Measurements from ENCODE around the gene RAB6D. TPM values are rescaled to one million over a fixed set of nuclear protein-coding genes. Genes with fewer than 3 reads are reported as not detected.
"Not testable (repeated sequence)": the region's sequence is repeated elsewhere in the genome, so short reads cannot be mapped to it uniquely, and the experiment has no call there.

RAB6D gene
- total and polyA plus RNA-seq, 9 of the 15 experiments (the other 6 are each of a cell fraction or from before 2014, with no cell fraction given), result 0.01 to 0.04 (median 0.03) TPM; not detected in 5

- Histone ChIP-seq H3K27ac (ENCODE audit: extremely low read depth, low read depth, low read length) (no peak overlapping the region), H3K9ac (ENCODE audit: insufficient read depth in 1 of 2, low read depth in 2 of 2, low read length in 2 of 2) (no peak overlapping the region), H3K9me1 (ENCODE audit: control insufficient read depth, insufficient read depth, low read length) (no peaks in the 10 kb centered on the region), H3K4me2 (ENCODE audit: insufficient read depth, low read length) (no peak overlapping the region), H3K27me3 (ENCODE audit: control insufficient read depth in 2 of 2, insufficient read depth in 2 of 2, low read length in 2 of 2) (peaks cover 10 to 16% of the 10 kb centered on the region in 2 experiments; a peak in 4 of 5 replicates), H3K79me2 (ENCODE audit: control insufficient read depth, insufficient read depth, low read length) (no peaks in the 10 kb centered on the region), H3K4me1 (replicated peaks in 1 of 2; ENCODE audit: control insufficient read depth in 2 of 2, insufficient read depth in 2 of 2, low read length in 2 of 2) (peaks cover 0 to 6% of the 10 kb centered on the region in 2 experiments; a peak in 3 of 5 replicates), H3K36me3 (ENCODE audit: control insufficient read depth, insufficient read depth, low read length) (no peaks in the 10 kb centered on the region), H3K9me3 (replicated peaks; ENCODE audit: control insufficient read depth, insufficient read depth, low read depth, low read length) (no peaks in the 10 kb centered on the region), H3K4me3 (no peak overlapping the region), H4K20me1 (replicated peaks; ENCODE audit: control insufficient read depth, insufficient read depth, low read length) (no peaks in the 10 kb centered on the region), H2AFZ (ENCODE audit: low read depth, low read length) (no peak overlapping the region)
- ATAC-seq, result no peak
- ChIA-PET POLR2A (no interaction called here), CTCF (ENCODE audit: low intra/inter-chr PET ratio) (no interaction called here)
- DNase-seq (ENCODE audit: extremely low read depth in 1 of 4, low spot score in 3 of 4), result no peak
- FAIRE-seq, result no peak
- in situ Hi-C loops (cut with MboI) (no loop called here), intact Hi-C loops (cut with micrococcal nuclease) (no loop called here)
- no peak for TF ChIP-seq EHMT2 (IDR thresholded peaks at IDR 0.05)
- 0 out of 2 replicates have a peak, but pooled peaks have one; percentile 12 for TF ChIP-seq EGR1 (conservative IDR thresholded peaks at IDR 0.05)
- no peak for TF ChIP-seq TBL1XR1 (IDR thresholded peaks at IDR 0.05; ENCODE audit: low read length in 2 of 2)
- no peak for TF ChIP-seq CREB3L1 (IDR thresholded peaks at IDR 0.05; ENCODE audit: borderline replicate concordance, low read depth)
- no TSS peak for BruUV-seq (replicated peaks)
- 2% methylated on average over 5 of the region's 6 CpGs for WGBS (ENCODE audit: insufficient coverage, low coverage, missing lambda C conversion rate)
These were observed 1.5 kb upstream of the RAB6D start for GRCh38 chr2:131365452-131365851.

GRCh38 chr2:131363213-131363612 lies 755 bp downstream of the RAB6D start:
- H3K4me2 ChIP-seq (ENCODE audit: insufficient read depth, low read length); H3K36me3 ChIP-seq (ENCODE audit: control insufficient read depth, insufficient read depth, low read length); H3K4me3 ChIP-seq; H3K4me1 ChIP-seq (replicated peaks in 1 of 2; ENCODE audit: control insufficient read depth in 2 of 2, insufficient read depth in 2 of 2, low read length in 2 of 2); H3K9ac ChIP-seq (ENCODE audit: insufficient read depth in 1 of 2, low read depth in 2 of 2, low read length in 2 of 2); CTCF ChIA-PET (ENCODE audit: low intra/inter-chr PET ratio); H3K9me3 ChIP-seq (replicated peaks; ENCODE audit: control insufficient read depth, insufficient read depth, low read depth, low read length); POLR2A ChIA-PET; intact Hi-C loops (cut with micrococcal nuclease); FAIRE-seq; ATAC-seq; H4K20me1 ChIP-seq (replicated peaks; ENCODE audit: control insufficient read depth, insufficient read depth, low read length); H2AFZ ChIP-seq (ENCODE audit: low read depth, low read length); H3K79me2 ChIP-seq (ENCODE audit: control insufficient read depth, insufficient read depth, low read length); H3K9me1 ChIP-seq (ENCODE audit: control insufficient read depth, insufficient read depth, low read length); H3K27ac ChIP-seq (ENCODE audit: extremely low read depth, low read depth, low read length); BruUV-seq (replicated peaks); DNase-seq (ENCODE audit: extremely low read depth in 1 of 4, low spot score in 3 of 4): not testable (repeated sequence)
- in situ Hi-C loops (cut with MboI), result loop anchor here (5.0 kb wide), 1 partner anchor 1381 kb away; no protein-coding TSS in a partner anchor
- H3K27me3 ChIP-seq (ENCODE audit: control insufficient read depth in 2 of 2, insufficient read depth in 2 of 2, low read length in 2 of 2), result peaks cover 8 to 16% of the 10 kb centered on the region in 2 experiments; a peak in 4 of 5 replicates
- 0% methylated on average over 2 of the region's 12 CpGs for WGBS (ENCODE audit: insufficient coverage, low coverage, missing lambda C conversion rate)
- peak; percentile 31; the same call in 1 of the 2 replicates for TF ChIP-seq CREM (IDR thresholded peaks at IDR 0.05; ENCODE audit: low read depth)

Data from K562 (cell line).